ENCODE results near the gene TMEM244. TPM values are rescaled to one million over a fixed set of nuclear protein-coding genes. Genes with fewer than 3 reads are reported as not detected.

TMEM244 gene
- total and polyA plus RNA-seq, 10 donors, result not detected

GRCh38 chr6:129906515-129907077 lies 45.5 kb upstream of the TMEM244 start:
- no peak for TF ChIP-seq POLR2A (IDR thresholded peaks at IDR 0.05)
- TF ChIP-seq POLR2AphosphoS5 (IDR thresholded peaks at IDR 0.05), result no peak
- TF ChIP-seq CTCF (IDR thresholded peaks at IDR 0.05 in 8 of 11, conservative IDR thresholded peaks at IDR 0.05 in 3 of 11), result no peak
- Histone ChIP-seq H3K27ac (no peak overlapping the region), H3K4me3 (no peak overlapping the region), H3K9me3 (no peaks in the 10 kb centered on the region), H3K27me3 (replicated peaks in 1 of 7) (no peaks in the 10 kb centered on the region), H3K36me3 (no peaks in the 10 kb centered on the region), H3K4me1 (peaks cover 0 to 2% (median 0%) of the 10 kb centered on the region in 6 donors)
- WGBS, 5 donors, result 68 to 80% (median 70%) methylated on average over 3 of the region's 3 CpGs
- intact Hi-C loops (cut with DNase I; ENCODE audit: low total_unique reads), result no loop called here
- DNase-seq, result no peak

GRCh38 chr6:129903082-129903481 lies 42.0 kb upstream of the TMEM244 start:
- intact Hi-C loops (cut with DNase I; ENCODE audit: low total_unique reads), result no loop called here
- H3K4me1 ChIP-seq, result no peaks in the 10 kb centered on the region
- no peak for DNase-seq
- no peak overlapping the region for H3K4me3 ChIP-seq
- no peaks in the 10 kb centered on the region for H3K36me3 ChIP-seq
- TF ChIP-seq POLR2AphosphoS5 (IDR thresholded peaks at IDR 0.05), result no peak
- no peak for TF ChIP-seq CTCF (IDR thresholded peaks at IDR 0.05 in 8 of 11, conservative IDR thresholded peaks at IDR 0.05 in 3 of 11)
- no peak for TF ChIP-seq POLR2A (IDR thresholded peaks at IDR 0.05)
- H3K27me3 ChIP-seq (replicated peaks in 1 of 7), result no peaks in the 10 kb centered on the region
- no peaks in the 10 kb centered on the region for H3K9me3 ChIP-seq
- no peak overlapping the region for H3K27ac ChIP-seq

GRCh38 chr6:129902681-129903080 lies 41.6 kb upstream of the TMEM244 start:
- H3K27ac ChIP-seq, result no peak overlapping the region
- no peaks in the 10 kb centered on the region for H3K9me3 ChIP-seq
- WGBS, 5 donors, result 82 to 100% (median 85%) methylated on average over 1 of the region's 1 CpG
- H3K36me3 ChIP-seq, result no peaks in the 10 kb centered on the region
- H3K27me3 ChIP-seq (replicated peaks in 1 of 7), result no peaks in the 10 kb centered on the region
- intact Hi-C loops (cut with DNase I; ENCODE audit: low total_unique reads), result no loop called here
- DNase-seq, result no peak
- H3K4me1 ChIP-seq, result no peaks in the 10 kb centered on the region
- H3K4me3 ChIP-seq, result no peak overlapping the region
- no peak for TF ChIP-seq CTCF (IDR thresholded peaks at IDR 0.05 in 8 of 11, conservative IDR thresholded peaks at IDR 0.05 in 3 of 11)
- TF ChIP-seq POLR2AphosphoS5 (IDR thresholded peaks at IDR 0.05), result no peak
- no peak for TF ChIP-seq POLR2A (IDR thresholded peaks at IDR 0.05)

GRCh38 chr6:129901910-129902309 lies 40.8 kb upstream of the TMEM244 start:
- H3K27ac ChIP-seq, result no peak overlapping the region
- H3K36me3 ChIP-seq, result no peaks in the 10 kb centered on the region
- TF ChIP-seq CTCF (IDR thresholded peaks at IDR 0.05 in 8 of 11, conservative IDR thresholded peaks at IDR 0.05 in 3 of 11) (no peak), POLR2A (IDR thresholded peaks at IDR 0.05) (no peak), POLR2AphosphoS5 (IDR thresholded peaks at IDR 0.05) (no peak)
- intact Hi-C loops (cut with DNase I; ENCODE audit: low total_unique reads), result no loop called here
- no peaks in the 10 kb centered on the region for H3K4me1 ChIP-seq
- DNase-seq, result no peak
- no peak overlapping the region for H3K4me3 ChIP-seq
- no peaks in the 10 kb centered on the region for H3K9me3 ChIP-seq
- no peaks in the 10 kb centered on the region for H3K27me3 ChIP-seq (replicated peaks in 1 of 7)
